MM.1S (cell line): ENCODE results near the gene LINGO3.

Experiments used
- DNase-seq: peaks from one replicate; pipeline ENCODE4 v3.0.0-alpha.2; 2015
- H2AFZ ChIP-seq: fragments of 300-600 bp; sonication (generic); 2 replicates; pipeline ENCODE4 v1.6.0; 2016; ENCODE audit warnings: antibody characterized with exemption, low read length
- H3F3A ChIP-seq: fragments of 300-600 bp; sonication (generic); 2 replicates; pipeline ENCODE4 v1.6.1; 2016; ENCODE audit warnings: mild to moderate bottlenecking, antibody characterized with exemption, low read length, moderate library complexity, mixed read lengths; ENCODE audit not compliant: insufficient read depth
- H3K27ac ChIP-seq: fragments of 300-600 bp; sonication (generic); 2 replicates; pipeline ENCODE4 v1.5.1; 2016; ENCODE audit warnings: mild to moderate bottlenecking, low read length
- H3K27me3 ChIP-seq: fragments of 300-600 bp; sonication (generic); replicated peaks from 2 replicates; pipeline ENCODE4 v1.6.0; 2016; ENCODE audit warnings: low read length; ENCODE audit not compliant: insufficient read depth
- H3K36me3 ChIP-seq: fragments of 300-600 bp; sonication (generic); replicated peaks from 2 replicates; pipeline ENCODE4 v1.6.1; 2016; ENCODE audit warnings: mild to moderate bottlenecking, low read length, mixed read lengths; ENCODE audit not compliant: insufficient read depth
- H3K4me1 ChIP-seq: fragments of 300-600 bp; sonication (generic); 2 replicates; pipeline ENCODE4 v1.6.1; 2016; ENCODE audit warnings: low read length, mixed read lengths
- H3K4me2 ChIP-seq: fragments of 300-600 bp; sonication (generic); 2 replicates; pipeline ENCODE4 v1.6.0; 2016; ENCODE audit warnings: low read depth, low read length
- H3K4me3 ChIP-seq: fragments of 300-600 bp; sonication (generic); 2 replicates; pipeline ENCODE4 v1.5.1; 2016; ENCODE audit warnings: low read length, mixed read lengths
- H3K79me2 ChIP-seq: fragments of 300-600 bp; sonication (generic); 2 replicates; pipeline ENCODE4 v1.6.1; 2016; ENCODE audit warnings: mixed run types, low read length, mixed read lengths
- H3K9ac ChIP-seq: fragments of 300-600 bp; sonication (generic); 2 replicates; pipeline ENCODE4 v1.6.1; 2016; ENCODE audit warnings: low read length, mixed read lengths
- H3K9me2 ChIP-seq: fragments of 300-600 bp; sonication (generic); replicated peaks from 2 replicates; pipeline ENCODE4 v1.6.1; 2016; ENCODE audit warnings: mild to moderate bottlenecking, low read length, mixed read lengths; ENCODE audit not compliant: insufficient read depth
- H3K9me3 ChIP-seq: fragments of 300-600 bp; sonication (generic); replicated peaks from 2 replicates; pipeline ENCODE4 v1.6.1; 2016; ENCODE audit warnings: mild to moderate bottlenecking, low read length, mixed read lengths; ENCODE audit not compliant: insufficient read depth
- H4K20me1 ChIP-seq: fragments of 300-600 bp; sonication (generic); 2 replicates; pipeline ENCODE4 v1.6.1; 2016; ENCODE audit warnings: mild to moderate bottlenecking, low read length, moderate library complexity, mixed read lengths; ENCODE audit not compliant: insufficient read depth
- EZH2 ChIP-seq: fragments of 300-600 bp; sonication (generic); optimal IDR thresholded peaks from 2 replicates; pipeline ENCODE3; 2017; ENCODE audit warnings: low read depth, mild to moderate bottlenecking, antibody characterized with exemption, low read length, mixed read lengths
- EZH2phosphoT487 ChIP-seq: fragments of 300-600 bp; sonication (generic); IDR thresholded peaks from 2 replicates; pipeline ENCODE4 v1.6.1; 2018; ENCODE audit warnings: antibody characterized with exemption, low read length
- TF ChIP-seq, protein P1 (sequence below): fragments of 300-600 bp; sonication (generic); IDR thresholded peaks from 2 replicates; pipeline ENCODE4 v1.5.1; 2016; ENCODE audit warnings: antibody characterized with exemption, low read length, mixed read lengths

Gene LINGO3

DNA sequence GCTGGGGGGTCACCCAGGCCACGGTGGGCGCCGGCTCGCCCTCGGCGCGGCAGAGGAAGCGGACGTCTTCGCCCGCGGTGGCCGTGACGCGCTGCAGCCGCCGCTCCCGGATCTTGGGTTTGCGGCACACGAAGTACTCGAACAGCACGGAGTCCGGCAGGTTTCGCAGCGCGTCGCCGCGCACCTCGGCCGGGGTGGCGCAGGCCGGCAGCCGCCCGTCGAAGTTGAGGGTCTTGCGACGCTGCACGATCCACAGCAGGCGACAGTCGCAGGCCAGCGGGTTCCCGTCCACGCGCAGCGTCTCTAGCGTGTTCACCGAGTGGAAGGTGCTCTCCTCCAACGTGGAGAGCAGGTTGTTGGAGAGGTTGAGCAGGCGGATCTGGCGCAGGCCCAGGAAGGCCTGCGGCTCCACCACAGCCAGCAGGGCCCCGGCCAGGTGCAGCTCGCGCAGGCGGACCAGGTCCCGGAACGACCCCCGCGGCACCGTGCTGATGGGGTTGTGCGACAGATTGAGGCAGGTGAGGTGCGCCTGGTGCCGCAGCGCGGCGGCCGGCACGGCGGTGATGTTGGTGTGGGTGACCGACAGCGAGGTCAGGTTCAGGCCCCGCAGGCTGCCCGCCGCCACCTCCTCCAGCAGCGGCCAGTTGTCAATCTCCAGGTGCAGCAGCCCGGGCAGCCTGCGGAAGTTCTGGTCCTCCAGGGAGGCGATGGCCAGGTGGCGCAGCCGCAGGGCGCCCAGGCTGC, 17.3 kb downstream of the LINGO3 start:
- Histone ChIP-seq H3K9ac (no peak overlapping the region), H3K79me2 (no peaks in the 10 kb centered on the region), H3K27ac (no peak overlapping the region), H3F3A (no peaks in the 10 kb centered on the region), H3K4me3 (0 out of 2 replicates have a peak overlapping the region, but pooled peaks have one; percentile 68), H3K27me3 (peaks cover 4% of the 10 kb centered on the region; the same call in 1 of the 2 replicates), H3K9me3 (no peaks in the 10 kb centered on the region), H4K20me1 (no peaks in the 10 kb centered on the region), H2AFZ (0 out of 2 replicates have a peak overlapping the region, but pooled peaks have one; percentile 15), H3K4me1 (peaks cover 7% of the 10 kb centered on the region), H3K4me2 (peak overlapping the region; percentile 88; the same call in 1 of the 2 replicates), H3K9me2 (no peaks in the 10 kb centered on the region), H3K36me3 (no peaks in the 10 kb centered on the region)
- no peak for DNase-seq
- TF ChIP-seq EZH2 (no peak), EZH2phosphoT487 (no peak)
- TF ChIP-seq, protein P1, sequence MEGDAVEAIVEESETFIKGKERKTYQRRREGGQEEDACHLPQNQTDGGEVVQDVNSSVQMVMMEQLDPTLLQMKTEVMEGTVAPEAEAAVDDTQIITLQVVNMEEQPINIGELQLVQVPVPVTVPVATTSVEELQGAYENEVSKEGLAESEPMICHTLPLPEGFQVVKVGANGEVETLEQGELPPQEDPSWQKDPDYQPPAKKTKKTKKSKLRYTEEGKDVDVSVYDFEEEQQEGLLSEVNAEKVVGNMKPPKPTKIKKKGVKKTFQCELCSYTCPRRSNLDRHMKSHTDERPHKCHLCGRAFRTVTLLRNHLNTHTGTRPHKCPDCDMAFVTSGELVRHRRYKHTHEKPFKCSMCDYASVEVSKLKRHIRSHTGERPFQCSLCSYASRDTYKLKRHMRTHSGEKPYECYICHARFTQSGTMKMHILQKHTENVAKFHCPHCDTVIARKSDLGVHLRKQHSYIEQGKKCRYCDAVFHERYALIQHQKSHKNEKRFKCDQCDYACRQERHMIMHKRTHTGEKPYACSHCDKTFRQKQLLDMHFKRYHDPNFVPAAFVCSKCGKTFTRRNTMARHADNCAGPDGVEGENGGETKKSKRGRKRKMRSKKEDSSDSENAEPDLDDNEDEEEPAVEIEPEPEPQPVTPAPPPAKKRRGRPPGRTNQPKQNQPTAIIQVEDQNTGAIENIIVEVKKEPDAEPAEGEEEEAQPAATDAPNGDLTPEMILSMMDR = no peak

DNA sequence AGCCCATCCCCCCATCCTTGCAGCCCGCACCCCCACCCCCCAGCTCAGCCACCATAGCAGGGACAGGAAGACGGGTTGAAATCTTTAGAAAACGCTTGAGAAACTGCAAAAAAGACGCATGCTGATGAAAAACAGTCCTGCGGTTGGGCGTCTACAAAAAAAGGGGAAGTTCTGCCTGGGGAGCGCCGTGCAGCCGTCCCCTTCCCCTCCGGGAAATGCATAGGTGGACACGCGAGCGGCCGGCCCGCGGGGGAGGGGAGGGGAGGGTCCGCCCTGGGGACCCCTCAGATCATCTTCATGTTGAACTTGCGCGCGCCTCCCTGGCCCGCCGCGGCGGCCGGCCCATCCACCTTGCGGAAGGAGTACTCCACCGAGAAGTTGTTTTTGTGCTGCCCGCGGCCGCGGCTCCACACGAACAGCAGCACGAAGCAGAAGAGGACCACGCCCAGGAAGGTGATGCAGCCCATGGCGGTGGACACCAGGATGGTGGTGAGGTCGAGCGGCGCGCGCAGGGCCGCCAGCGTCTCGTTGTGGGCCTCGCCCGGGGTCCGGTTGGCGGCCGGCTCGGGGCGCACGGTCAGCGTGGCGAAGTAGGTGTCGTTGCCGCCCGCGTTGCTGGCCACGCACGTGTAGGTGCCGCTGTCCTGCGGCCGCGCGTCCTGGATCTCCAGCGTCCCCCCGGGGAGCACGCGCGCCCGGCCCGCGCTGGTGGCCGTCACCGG, 18.1 kb downstream of the LINGO3 start:
- no peaks in the 10 kb centered on the region for H4K20me1 ChIP-seq
- H3K27me3 ChIP-seq = peaks cover 4% of the 10 kb centered on the region; the same call in 1 of the 2 replicates
- no peaks in the 10 kb centered on the region for H3F3A ChIP-seq
- H3K36me3 ChIP-seq = no peaks in the 10 kb centered on the region
- peak overlapping the region; percentile 73 for H2AFZ ChIP-seq
- peak overlapping the region; percentile 50; the same call in 1 of the 2 replicates for H3K9ac ChIP-seq
- no peaks in the 10 kb centered on the region for H3K9me2 ChIP-seq
- peak overlapping the region; percentile 88 for H3K4me2 ChIP-seq
- peaks cover 7% of the 10 kb centered on the region for H3K4me1 ChIP-seq
- H3K27ac ChIP-seq = peak overlapping the region; percentile 29; the same call in 1 of the 2 replicates
- H3K79me2 ChIP-seq = no peaks in the 10 kb centered on the region
- peak; percentile 58 for DNase-seq
- H3K4me3 ChIP-seq = peak overlapping the region; percentile 68
- TF ChIP-seq EZH2phosphoT487 (no peak), EZH2 (no peak)
- TF ChIP-seq, protein P1 = no peak
- no peaks in the 10 kb centered on the region for H3K9me3 ChIP-seq

DNA sequence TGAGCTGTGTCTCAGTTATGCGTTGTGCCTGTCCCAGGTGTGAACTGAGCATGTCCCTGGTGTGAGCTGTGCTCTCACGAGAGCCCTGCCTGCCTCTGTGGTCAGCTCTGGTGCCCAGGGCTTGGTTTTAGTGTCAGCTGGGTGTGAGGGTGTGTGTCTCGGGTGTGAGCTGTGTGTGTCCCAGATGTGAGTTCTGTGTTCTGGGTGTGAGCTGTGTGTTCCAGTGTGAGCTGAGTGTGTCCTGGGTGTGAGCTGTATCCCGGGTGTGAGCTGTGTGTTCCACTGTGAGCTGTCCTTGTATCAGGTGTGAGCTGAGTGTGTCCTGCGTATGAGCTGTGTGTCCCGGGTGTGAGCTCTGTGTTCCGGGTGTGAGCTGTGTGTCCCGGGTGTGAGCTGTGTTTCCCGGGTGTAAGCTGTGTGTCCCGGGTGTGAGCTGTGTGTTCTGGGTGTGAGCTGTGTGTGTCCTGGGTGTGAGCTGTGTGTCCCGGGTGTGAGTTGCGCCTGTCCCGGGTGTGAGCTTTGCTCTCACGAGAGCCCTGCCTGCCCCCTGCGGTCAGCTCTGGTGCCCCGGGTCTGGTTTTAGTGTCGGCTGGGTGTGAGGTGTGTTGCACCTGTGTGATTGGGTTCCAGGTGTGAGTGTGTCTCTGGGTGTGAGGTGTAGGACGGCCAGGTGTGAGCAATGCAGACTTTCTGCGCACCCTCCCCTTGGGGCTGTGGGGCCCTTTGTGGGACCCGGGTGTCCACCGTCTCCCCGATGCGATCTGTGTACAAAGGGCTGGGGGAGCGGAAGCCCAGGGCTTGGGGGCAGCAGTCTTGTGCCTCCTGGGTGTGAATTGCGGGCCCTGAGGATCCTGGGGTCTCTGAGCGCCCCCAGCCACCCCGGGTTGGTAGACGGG, 18.9 kb downstream of the LINGO3 start:
- Histone ChIP-seq H3K9ac (peak overlapping the region; percentile 50; the same call in 1 of the 2 replicates), H3K9me3 (no peaks in the 10 kb centered on the region), H2AFZ (peak overlapping the region; percentile 73), H3K79me2 (no peaks in the 10 kb centered on the region), H4K20me1 (no peaks in the 10 kb centered on the region), H3K4me1 (peaks cover 7% of the 10 kb centered on the region), H3K4me2 (peak overlapping the region; percentile 88), H3K27ac (peak overlapping the region; percentile 29; the same call in 1 of the 2 replicates), H3K4me3 (peak overlapping the region; percentile 68), H3F3A (no peaks in the 10 kb centered on the region), H3K27me3 (peaks cover 4% of the 10 kb centered on the region; the same call in 1 of the 2 replicates), H3K9me2 (no peaks in the 10 kb centered on the region), H3K36me3 (no peaks in the 10 kb centered on the region)
- DNase-seq = no peak
- TF ChIP-seq EZH2 (no peak), EZH2phosphoT487 (no peak)
- TF ChIP-seq, protein P1 = no peak
